Naive thymus-derived CD4-positive, alpha-beta T cell (primary cell): ENCODE results near the gene HSD3B2. TPM values are rescaled to one million over a fixed set of nuclear protein-coding genes. Genes with fewer than 3 reads are reported as not detected.

Source experiments
- ATAC-seq: fragments of 150-1000 bp; cut with Tn5 transposase; 2 replicates; pipeline ENCODE4 v1.10.0; 2021; ENCODE audit warnings: mild to moderate bottlenecking, moderate library complexity
- CTCF ChIA-PET: fragments of 350-600 bp; sonication (Branson Sonifier 250); formaldehyde crosslinking; loops from one replicate; lab custom pipeline; 2021; ENCODE audit warnings: antibody characterized with exemption; lab: Charles Lee
- POLR2A ChIA-PET: fragments of 350-600 bp; sonication (Branson Sonifier 250); formaldehyde crosslinking; loops from one replicate; lab custom pipeline; 2021; ENCODE audit warnings: antibody characterized with exemption, inconsistent platforms; lab: Charles Lee
- DNase-seq, 9 donors: peaks; one replicate each; pipeline versions ENCODE4 v3.0.0 to v3.0.0-alpha.2; 2020 to 2022; ENCODE audit warnings: mixed read lengths in 1 of 9
- H3K27ac ChIP-seq: one replicate; pipeline ENCODE4 v1.7.0; 2013; ENCODE audit warnings: mild to moderate bottlenecking, low read depth, low read length, moderate library complexity
- H3K27me3 ChIP-seq, 2 donors: one replicate each; pipeline ENCODE4 v1.7.0; 2013; ENCODE audit warnings: low read length in 2 of 2, mild to moderate bottlenecking in 2 of 2, moderate library complexity in 2 of 2; ENCODE audit not compliant: control insufficient read depth in 2 of 2, insufficient read depth in 2 of 2
- H3K36me3 ChIP-seq, 3 experiments: 1 replicate in 2 of 3; 2 replicates in 1 of 3; pipeline ENCODE4 v1.7.0; 2013; ENCODE audit warnings: low read length in 3 of 3, mild to moderate bottlenecking in 3 of 3, moderate library complexity in 1 of 3; ENCODE audit not compliant: insufficient read depth in 3 of 3, control insufficient read depth in 2 of 3
- H3K4me1 ChIP-seq, 2 donors: one replicate each; pipeline ENCODE4 v1.7.0; 2013; ENCODE audit warnings: low read length in 2 of 2, mild to moderate bottlenecking in 2 of 2, moderate library complexity in 1 of 2; ENCODE audit not compliant: control insufficient read depth in 2 of 2, insufficient read depth in 2 of 2
- H3K4me3 ChIP-seq: 2 replicates; pipeline ENCODE4 v1.7.0; 2013; ENCODE audit warnings: mild to moderate bottlenecking, low read length
- H3K9me3 ChIP-seq, 3 experiments: 1 replicate in 2 of 3; 2 replicates in 1 of 3; pipeline ENCODE4 v1.7.0; 2013; ENCODE audit warnings: low read length in 3 of 3; ENCODE audit not compliant: control insufficient read depth in 2 of 3
- H3K27ac Mint-ChIP-seq, 9 donors: one replicate each; pipeline ENCODE4 v1.8.0; 2020 to 2022; ENCODE audit warnings: mixed read lengths in 9 of 9, mild to moderate bottlenecking in 8 of 9, moderate library complexity in 5 of 9, inconsistent platforms in 2 of 9
- H3K27me3 Mint-ChIP-seq, 5 donors: one replicate each; pipeline ENCODE4 v1.8.0; 2021 to 2022; ENCODE audit warnings: mixed read lengths in 5 of 5, mild to moderate bottlenecking in 1 of 5
- H3K36me3 Mint-ChIP-seq, 5 donors: one replicate each; pipeline ENCODE4 v1.8.0; 2020 to 2022; ENCODE audit warnings: mixed read lengths in 5 of 5, mild to moderate bottlenecking in 3 of 5, inconsistent platforms in 1 of 5
- H3K4me1 Mint-ChIP-seq, 7 donors: one replicate each; pipeline ENCODE4 v1.8.0; 2020 to 2022; ENCODE audit warnings: mixed read lengths in 7 of 7, mild to moderate bottlenecking in 3 of 7, inconsistent platforms in 1 of 7
- H3K4me3 Mint-ChIP-seq, 10 donors: one replicate each; pipeline ENCODE4 v1.8.0; 2020 to 2022; ENCODE audit warnings: mild to moderate bottlenecking in 10 of 10, mixed read lengths in 10 of 10, moderate library complexity in 6 of 10, inconsistent platforms in 2 of 10
- H3K9me3 Mint-ChIP-seq, 11 donors: one replicate each; pipeline ENCODE4 v1.8.0; 2020 to 2022; ENCODE audit warnings: mixed read lengths in 11 of 11, mild to moderate bottlenecking in 4 of 11, inconsistent platforms in 1 of 11, moderate library complexity in 1 of 11
- intact Hi-C, 2 donors: fragments of 100-400 bp; cut with micrococcal nuclease; formaldehyde crosslinking; loops; one replicate each; pipeline ENCODE4 v1.15.1; 2023
- polyA plus RNA-seq, 2 donors: library from polyadenylated mRNA; unstranded; fragments of 300-500 nt; fragmentation: Illumina TruSeq; gene quantifications; one replicate each; pipeline ENCODE4 v1.2.3, GENCODE V29; 2021
- total RNA-seq, 6 experiments: library from RNA in 5 of 6; stranded (reverse) in 5 of 6; gene quantifications; 1 replicate in 5 of 6; 2 replicates in 1 of 6; pipeline ENCODE4 v1.2.3 and lab custom pipeline; 2021 to 2026

The HSD3B2 gene
- total RNA-seq = not detected
- polyA plus RNA-seq = not detected
- total RNA-seq (lab: John Stamatoyannopoulos, UW) = not detected

DNA sequence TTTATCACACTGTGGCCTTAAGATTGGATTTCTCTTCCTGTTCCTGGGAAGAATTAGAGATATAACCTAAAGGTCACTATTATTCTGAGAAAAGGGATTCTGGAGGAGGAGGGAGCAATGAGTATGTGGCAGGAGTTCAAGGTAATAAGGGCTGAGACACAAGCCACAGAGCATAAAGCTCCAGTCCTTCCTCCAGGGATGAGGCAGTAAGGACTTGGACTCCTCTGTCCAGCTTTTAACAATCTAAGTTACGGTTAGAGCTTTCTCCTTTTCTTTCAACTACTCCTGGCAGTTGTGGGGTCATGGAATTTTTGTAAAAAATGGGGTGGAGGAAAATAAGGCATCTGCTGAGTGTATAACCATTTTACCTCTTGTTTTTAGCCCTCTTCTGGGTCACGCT lies at the start of gene HSD3B2:
HSD3B2 (plus strand) TSS at position 201 of the 400 bp plus-strand sequence. CDS start 270 bp downstream, outside the sequence.
- H3K27me3 ChIP-seq = no peaks in the 10 kb centered on the region
- H3K36me3 Mint-ChIP-seq = no peaks in the 10 kb centered on the region
- no peaks in the 10 kb centered on the region for H3K4me1 Mint-ChIP-seq
- H3K27me3 Mint-ChIP-seq = peaks cover 0 to 13% (median 10%) of the 10 kb centered on the region in 5 donors
- ChIA-PET POLR2A (no interaction called here), CTCF (no interaction called here)
- no peaks in the 10 kb centered on the region for H3K4me1 ChIP-seq
- H3K27ac ChIP-seq = no peak within 1 kb of the TSS
- H3K4me3 Mint-ChIP-seq = no peak within 1 kb of the TSS
- H3K9me3 ChIP-seq = no peaks in the 10 kb centered on the region
- H3K36me3 ChIP-seq = no peaks in the 10 kb centered on the region
- no peak within 1 kb of the TSS for H3K27ac Mint-ChIP-seq
- no peak within 1 kb of the TSS for H3K4me3 ChIP-seq
- H3K9me3 Mint-ChIP-seq = peaks cover 0 to 7% (median 0%) of the 10 kb centered on the region in 11 donors
- ATAC-seq (no peak), DNase-seq (no peak)
- intact Hi-C loops = no loop called here

DNA sequence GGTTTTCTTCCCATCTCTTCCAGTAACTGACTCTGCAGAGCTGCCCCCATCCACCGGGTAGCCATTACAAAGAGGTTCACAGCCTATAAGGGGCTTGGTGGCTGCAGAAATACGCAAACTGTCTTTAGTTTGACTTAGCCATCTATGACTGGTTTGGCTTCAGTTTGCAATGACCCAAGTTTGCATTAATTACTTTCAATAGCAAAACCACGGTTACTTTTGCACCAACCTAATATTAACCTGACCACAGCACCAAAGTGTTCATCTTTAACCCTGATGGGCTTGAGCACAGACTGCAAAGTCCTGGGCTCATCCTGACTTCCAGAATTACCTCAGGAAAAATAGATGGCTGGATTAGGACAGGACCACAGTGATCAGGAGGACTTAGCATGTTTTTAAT lies 48.5 kb upstream of the HSD3B2 start:
- no peak overlapping the region for H3K27ac ChIP-seq
- Mint-ChIP-seq H3K27ac (no peak overlapping the region), H3K4me1 (no peaks in the 10 kb centered on the region), H3K9me3 (peaks cover 0 to 1% (median 0%) of the 10 kb centered on the region in 11 donors), H3K36me3 (no peaks in the 10 kb centered on the region), H3K4me3 (no peak overlapping the region), H3K27me3 (peaks cover 9 to 39% (median 27%) of the 10 kb centered on the region in 5 donors)
- no peaks in the 10 kb centered on the region for H3K9me3 ChIP-seq
- no peaks in the 10 kb centered on the region for H3K36me3 ChIP-seq
- no peaks in the 10 kb centered on the region for H3K27me3 ChIP-seq
- POLR2A ChIA-PET = no interaction called here
- ATAC-seq (no peak), DNase-seq (no peak)
- intact Hi-C loops = loop anchor here in 1 of 2 donors (5.0 kb wide), 1 partner anchor 1214 kb away; no protein-coding TSS in a partner anchor
- H3K4me3 ChIP-seq = no peak overlapping the region
- no peaks in the 10 kb centered on the region for H3K4me1 ChIP-seq
- CTCF ChIA-PET = no interaction called here

DNA sequence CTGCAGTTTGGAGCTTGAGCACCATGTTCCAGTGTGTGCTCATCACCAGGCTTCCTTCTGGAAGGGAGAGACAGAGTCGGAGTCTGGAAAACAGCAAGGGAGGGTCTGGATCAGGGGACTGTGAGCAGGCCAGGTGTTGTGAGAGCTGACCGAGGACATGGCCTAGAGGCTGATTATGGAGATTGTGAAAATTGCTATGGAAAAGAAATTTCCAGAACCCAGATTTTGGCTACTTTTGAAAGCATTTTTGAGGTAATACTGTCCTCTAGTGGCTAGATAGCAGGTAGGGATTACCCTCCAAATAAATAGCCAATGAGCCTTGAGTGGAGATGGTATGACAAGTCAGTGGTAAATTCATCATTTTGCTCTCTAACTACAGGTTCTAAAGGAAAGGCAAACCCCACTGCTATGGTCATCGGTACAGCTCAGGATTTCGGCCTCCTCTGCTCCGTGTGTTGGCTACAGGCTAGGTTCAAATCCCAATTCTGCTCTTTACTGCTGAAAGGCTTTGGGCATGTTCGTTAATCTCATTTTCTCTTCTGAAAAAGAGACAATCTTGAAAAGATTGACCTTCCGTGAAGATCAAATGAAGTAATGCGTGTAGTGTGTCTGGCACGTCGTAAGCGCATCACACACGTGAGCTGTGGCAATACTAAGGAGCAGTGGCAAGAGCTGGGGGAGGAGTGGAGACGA lies 47.4 kb upstream of the HSD3B2 start:
- peaks cover 0 to 4% (median 0%) of the 10 kb centered on the region in 7 donors for H3K4me1 Mint-ChIP-seq
- peaks cover 0 to 1% (median 0%) of the 10 kb centered on the region in 11 donors for H3K9me3 Mint-ChIP-seq
- no peak overlapping the region for H3K4me3 Mint-ChIP-seq
- H3K27ac ChIP-seq = no peak overlapping the region
- no peaks in the 10 kb centered on the region for H3K36me3 ChIP-seq
- CTCF ChIA-PET = no interaction called here
- no peaks in the 10 kb centered on the region for H3K36me3 Mint-ChIP-seq
- no peak overlapping the region for H3K4me3 ChIP-seq
- POLR2A ChIA-PET = no interaction called here
- intact Hi-C loops = loop anchor here (1.0 to 5.0 kb wide), 3 partner anchors 81 to 1215 kb away; no protein-coding TSS in a partner anchor
- no peaks in the 10 kb centered on the region for H3K9me3 ChIP-seq
- no peaks in the 10 kb centered on the region for H3K4me1 ChIP-seq
- H3K27me3 ChIP-seq = no peaks in the 10 kb centered on the region
- H3K27me3 Mint-ChIP-seq = peaks cover 12 to 43% (median 34%) of the 10 kb centered on the region in 5 donors
- ATAC-seq (no peak), DNase-seq (no peak)
- H3K27ac Mint-ChIP-seq = no peak overlapping the region

DNA sequence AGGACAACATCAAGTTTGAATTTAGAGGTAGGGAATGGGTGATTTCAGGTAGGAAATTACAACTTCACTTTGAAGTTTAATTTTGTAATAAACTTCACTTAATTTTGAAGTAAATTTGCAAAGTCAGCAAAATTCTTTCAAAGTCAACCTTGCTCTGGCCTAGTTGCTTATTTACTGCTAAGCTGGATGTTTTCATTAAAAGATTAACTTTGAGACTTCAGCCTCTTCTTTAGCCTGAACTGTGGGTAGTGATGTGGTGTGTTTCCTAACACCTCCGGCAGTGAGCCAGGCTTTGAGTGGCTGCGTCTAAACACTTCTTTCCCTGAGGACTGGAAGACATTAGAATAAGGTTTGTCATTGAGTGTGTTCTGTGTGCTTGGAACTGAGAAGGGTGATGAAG lies 46.4 kb upstream of the HSD3B2 start, which contains the start of gene HAO2:
HAO2 (plus strand) TSS at position 232 of the 400 bp plus-strand sequence. CDS start 12,301 bp downstream, outside the sequence.
- H3K9me3 ChIP-seq = no peaks in the 10 kb centered on the region
- H3K4me1 ChIP-seq = no peaks in the 10 kb centered on the region
- intact Hi-C loops = loop anchor here in 1 of 2 donors (5.0 kb wide), 1 partner anchor 1216 kb away; no protein-coding TSS in a partner anchor
- no peak within 1 kb of the TSS for H3K4me3 ChIP-seq
- peaks cover 0 to 1% (median 0%) of the 10 kb centered on the region in 11 donors for H3K9me3 Mint-ChIP-seq
- ChIA-PET CTCF (no interaction called here), POLR2A (no interaction called here)
- peaks cover 12 to 39% (median 34%) of the 10 kb centered on the region in 5 donors for H3K27me3 Mint-ChIP-seq
- H3K36me3 Mint-ChIP-seq = no peaks in the 10 kb centered on the region
- no peak within 1 kb of the TSS for H3K27ac ChIP-seq
- H3K4me3 Mint-ChIP-seq = no peak within 1 kb of the TSS
- DNase-seq = no peak
- no peaks in the 10 kb centered on the region for H3K36me3 ChIP-seq
- no peaks in the 10 kb centered on the region for H3K27me3 ChIP-seq
- H3K27ac Mint-ChIP-seq = no peak within 1 kb of the TSS
- H3K4me1 Mint-ChIP-seq = peaks cover 0 to 4% (median 0%) of the 10 kb centered on the region in 7 donors
- ATAC-seq = no peak

DNA sequence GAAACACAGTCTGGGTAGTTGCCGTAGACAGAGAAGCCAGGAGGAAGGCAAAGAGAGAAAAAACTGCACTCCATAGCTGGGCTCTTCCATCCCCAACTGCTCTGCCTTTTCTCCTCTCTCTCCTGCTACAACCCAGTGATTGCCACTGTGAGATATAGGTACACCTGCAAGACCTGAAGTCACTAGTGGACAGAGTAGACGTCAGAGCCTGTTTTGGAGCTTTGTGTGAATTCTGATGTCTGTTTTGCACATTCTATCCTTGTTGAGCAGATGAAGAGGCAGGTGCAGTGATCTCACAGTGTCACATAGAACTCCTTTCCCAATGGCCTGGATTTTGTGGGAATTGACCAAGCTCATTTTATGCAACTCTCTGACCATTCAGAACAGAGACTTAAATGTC lies 44.2 kb upstream of the HSD3B2 start:
- H3K4me3 Mint-ChIP-seq = no peak overlapping the region
- POLR2A ChIA-PET = no interaction called here

DNA sequence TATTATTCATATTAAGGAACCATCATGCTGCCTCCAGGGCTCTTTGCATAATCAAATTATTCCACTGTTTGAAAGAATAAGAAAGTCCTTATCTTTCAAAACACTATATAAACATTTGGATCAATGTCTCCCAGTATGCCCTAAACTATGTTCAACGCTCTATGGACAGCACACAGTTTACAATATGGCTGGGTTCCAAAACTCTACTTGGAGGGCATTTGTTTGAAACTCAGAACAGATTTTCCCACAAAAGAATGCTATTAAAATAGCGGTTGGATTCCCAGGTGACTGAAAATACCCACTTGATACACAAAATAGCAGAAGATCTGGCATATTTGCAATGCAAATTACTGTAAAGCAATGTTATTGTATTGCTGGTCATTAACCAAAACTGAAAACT lies 43.1 kb upstream of the HSD3B2 start:
- peaks cover 0 to 10% (median 0%) of the 10 kb centered on the region in 11 donors for H3K9me3 Mint-ChIP-seq
- H3K4me1 Mint-ChIP-seq = peaks cover 0 to 10% (median 4%) of the 10 kb centered on the region in 7 donors
- peaks cover 18 to 39% (median 28%) of the 10 kb centered on the region in 5 donors for H3K27me3 Mint-ChIP-seq
- intact Hi-C loops = no loop called here
- DNase-seq (no peak), ATAC-seq (no peak)
- no peak overlapping the region for H3K4me3 Mint-ChIP-seq
- Histone ChIP-seq H3K27ac (no peak overlapping the region), H3K9me3 (no peaks in the 10 kb centered on the region), H3K4me3 (no peak overlapping the region), H3K27me3 (no peaks in the 10 kb centered on the region), H3K36me3 (no peaks in the 10 kb centered on the region), H3K4me1 (no peaks in the 10 kb centered on the region)
- H3K36me3 Mint-ChIP-seq = no peaks in the 10 kb centered on the region
- ChIA-PET POLR2A (no interaction called here), CTCF (no interaction called here)
- H3K27ac Mint-ChIP-seq = no peak overlapping the region

More for the DNA sequence above, 44.2 kb upstream of the HSD3B2 start:
- Histone ChIP-seq H3K36me3 (no peaks in the 10 kb centered on the region), H3K4me1 (no peaks in the 10 kb centered on the region), H3K27me3 (no peaks in the 10 kb centered on the region), H3K27ac (no peak overlapping the region), H3K4me3 (no peak overlapping the region), H3K9me3 (no peaks in the 10 kb centered on the region)
- H3K4me1 Mint-ChIP-seq = peaks cover 0 to 10% (median 4%) of the 10 kb centered on the region in 7 donors
- intact Hi-C loops = no loop called here
- no peak for DNase-seq
- peaks cover 18 to 39% (median 28%) of the 10 kb centered on the region in 5 donors for H3K27me3 Mint-ChIP-seq
- CTCF ChIA-PET = no interaction called here
- H3K9me3 Mint-ChIP-seq = peaks cover 0 to 5% (median 0%) of the 10 kb centered on the region in 11 donors
- H3K36me3 Mint-ChIP-seq = no peaks in the 10 kb centered on the region
- no peak overlapping the region for H3K27ac Mint-ChIP-seq
- ATAC-seq = no peak
